Stimulated activated CD8-positive, alpha-beta memory T cell treated with anti-CD3 and anti-CD28 coated beads, Interleukin-7, amount 100 ng/mL, for 48 hours (primary cell): ENCODE data around the gene MEOX2.

ENCODE experiments used
- DNase-seq, 2 donors: peaks; one replicate each; pipeline ENCODE4 v3.0.0-alpha.2; 2020; ENCODE audit warnings: low read depth in 1 of 2; ENCODE audit errors: extremely low read depth in 1 of 2

MEOX2 gene

GRCh38 chr7:15618275-15618674 is 68.2 kb downstream of the MEOX2 start:
- no peak for DNase-seq

GRCh38 chr7:15612205-15612604 is 74.3 kb downstream of the MEOX2 start:
- no peak for DNase-seq

GRCh38 chr7:15610503-15610902 is 76.0 kb downstream of the MEOX2 start:
- no peak for DNase-seq

- no peak for DNase-seq
These were observed 77.2 kb downstream of the MEOX2 start for GRCh38 chr7:15609287-15609686.

- no peak for DNase-seq
These were observed 78.8 kb downstream of the MEOX2 start for GRCh38 chr7:15607529-15608210.

- no peak for DNase-seq
These were observed 79.9 kb downstream of the MEOX2 start for GRCh38 chr7:15606561-15606960.

- DNase-seq: no peak
These were observed 82.3 kb downstream of the MEOX2 start for GRCh38 chr7:15604166-15604565.

- no peak for DNase-seq
These were observed 83.4 kb downstream of the MEOX2 start for GRCh38 chr7:15603124-15603523.

GRCh38 chr7:15602236-15602635 is 84.2 kb downstream of the MEOX2 start:
- no peak for DNase-seq

GRCh38 chr7:15601175-15601574 is 85.3 kb downstream of the MEOX2 start:
- no peak for DNase-seq

- no peak for DNase-seq
These were observed 86.2 kb downstream of the MEOX2 start for GRCh38 chr7:15600298-15600697.

- no peak for DNase-seq
These were observed 92.0 kb downstream of the MEOX2 start for GRCh38 chr7:15594461-15594860.

- DNase-seq: no peak
These were observed 93.1 kb downstream of the MEOX2 start for GRCh38 chr7:15593382-15593781.

- DNase-seq: no peak
These were observed 100.2 kb downstream of the MEOX2 start for GRCh38 chr7:15586266-15586665.

- no peak for DNase-seq
These were observed 101.9 kb downstream of the MEOX2 start for GRCh38 chr7:15584575-15584974.

GRCh38 chr7:15582773-15583172 is 103.7 kb downstream of the MEOX2 start:
- DNase-seq: no peak

GRCh38 chr7:15581352-15581951 is 105.0 kb downstream of the MEOX2 start:
- DNase-seq: no peak

GRCh38 chr7:15580604-15581351 is 105.7 kb downstream of the MEOX2 start:
- DNase-seq: no peak

- DNase-seq: no peak
These were observed 108.9 kb downstream of the MEOX2 start for GRCh38 chr7:15577600-15577999.

GRCh38 chr7:15571301-15571878 is 115.1 kb downstream of the MEOX2 start:
- no peak for DNase-seq

- no peak for DNase-seq
These were observed 118.8 kb downstream of the MEOX2 start for GRCh38 chr7:15567652-15568051.

- no peak for DNase-seq
These were observed 119.4 kb downstream of the MEOX2 start for GRCh38 chr7:15567036-15567435.
